OCI-LY3 (cell line): ENCODE measurements around the gene SEC14L3.
A peak's percentile ranks its signal among the peaks of the same experiment; 100 is the strongest.

ENCODE experiments used
- H2AFZ ChIP-seq: fragments of 200-600, 300-600 bp; shearing (Covaris generic); 2 replicates; pipeline ENCODE4 v1.6.0; 2014; ENCODE audit warnings: antibody characterized with exemption, low read depth, low read length
- H3K27ac ChIP-seq: fragments of 200-600, 300-600 bp; sonication (generic); 2 replicates; pipeline ENCODE4 v1.5.1; 2014; ENCODE audit warnings: mild to moderate bottlenecking, low read length, moderate library complexity, mixed read lengths
- H3K27me3 ChIP-seq: fragments of 200-600, 300-600 bp; sonication (generic); 2 replicates; pipeline ENCODE4 v1.6.1; 2014; ENCODE audit warnings: low read depth, low read length, mixed read lengths
- H3K36me3 ChIP-seq: fragments of 200-600, 300-600 bp; sonication (generic); replicated peaks from 2 replicates; pipeline ENCODE3; 2014; ENCODE audit warnings: low read depth, low read length, mixed read lengths
- H3K4me1 ChIP-seq: fragments of 300-600, 200-600 bp; sonication (generic); 2 replicates; pipeline ENCODE4 v1.6.1; 2014; ENCODE audit warnings: low read length, mixed read lengths
- H3K4me2 ChIP-seq: fragments of 200-600, 300-600 bp; sonication (generic); 2 replicates; pipeline ENCODE4 v1.6.1; 2014; ENCODE audit warnings: low read length, mixed read lengths
- H3K4me3 ChIP-seq: fragments of 300-600, 200-600 bp; sonication (generic); 2 replicates; pipeline ENCODE4 v1.5.1; 2014; ENCODE audit warnings: antibody characterized with exemption, mild to moderate bottlenecking, low read length, moderate library complexity
- H3K79me2 ChIP-seq: fragments of 300-600, 200-600 bp; shearing (Covaris generic); 2 replicates; pipeline ENCODE4 v1.6.1; 2014; ENCODE audit warnings: mild to moderate bottlenecking, low read length, mixed read lengths
- H3K9ac ChIP-seq: fragments of 300-600, 200-600 bp; shearing (Covaris generic); 2 replicates; pipeline ENCODE4 v1.6.0; 2014; ENCODE audit warnings: mild to moderate bottlenecking, low read length, moderate library complexity
- H3K9me3 ChIP-seq: fragments of 200-600, 300-600 bp; shearing (Covaris generic); 2 replicates; pipeline ENCODE4 v1.6.1; 2014; ENCODE audit warnings: low read length, mixed read lengths; ENCODE audit not compliant: insufficient read depth
- H4K20me1 ChIP-seq: fragments of 200-600, 300-600 bp; sonication (generic); 2 replicates; pipeline ENCODE4 v1.6.1; 2016; ENCODE audit warnings: low read length, mixed read lengths; ENCODE audit not compliant: insufficient read depth
- EZH2phosphoT487 ChIP-seq: fragments of 200-600 bp; shearing (Covaris generic); IDR thresholded peaks from 2 replicates; pipeline ENCODE4 v1.6.1; 2018; ENCODE audit warnings: antibody characterized with exemption, mixed run types, low read depth
- TF ChIP-seq, protein P1 (sequence below): fragments of 200-600, 300-600 bp; sonication (generic); IDR thresholded peaks from 2 replicates; pipeline ENCODE4 v1.5.1; 2014; ENCODE audit warnings: antibody characterized with exemption, low read length, low read depth

The SEC14L3 gene

DNA sequence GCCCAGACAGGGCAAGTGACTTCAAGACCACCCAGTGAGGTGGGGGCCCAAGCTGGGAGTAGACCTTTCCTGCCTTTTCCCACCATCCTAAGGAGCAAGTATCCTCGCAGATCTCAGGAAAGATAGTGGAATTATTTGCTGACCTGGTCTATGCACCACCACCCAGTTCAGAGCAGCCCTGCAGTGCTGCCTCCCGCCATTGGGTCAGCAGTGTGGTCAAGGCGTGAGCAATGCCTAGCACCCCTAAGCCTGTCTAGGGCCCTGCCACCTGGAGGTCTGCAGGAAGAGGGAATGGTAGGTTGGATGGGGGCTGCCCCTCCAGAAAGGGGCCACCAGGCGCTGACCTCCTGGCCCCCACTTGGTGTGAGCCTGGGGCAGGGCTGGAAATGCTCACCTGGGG lies 39.7 kb downstream of the SEC14L3 start:
- Histone ChIP-seq H3K4me2 (no peak overlapping the region), H3K4me1 (peaks cover 14% of the 10 kb centered on the region), H4K20me1 (0 out of 2 replicates have a peak, but pooled peaks cover 2% of the 10 kb centered on the region), H3K4me3 (no peak overlapping the region), H2AFZ (no peak overlapping the region), H3K27me3 (no peaks in the 10 kb centered on the region), H3K27ac (no peak overlapping the region), H3K9me3 (no peaks in the 10 kb centered on the region), H3K36me3 (peaks cover 42% of the 10 kb centered on the region), H3K9ac (no peak overlapping the region), H3K79me2 (peaks cover 2% of the 10 kb centered on the region)
- no peak for TF ChIP-seq EZH2phosphoT487
- TF ChIP-seq, protein P1, sequence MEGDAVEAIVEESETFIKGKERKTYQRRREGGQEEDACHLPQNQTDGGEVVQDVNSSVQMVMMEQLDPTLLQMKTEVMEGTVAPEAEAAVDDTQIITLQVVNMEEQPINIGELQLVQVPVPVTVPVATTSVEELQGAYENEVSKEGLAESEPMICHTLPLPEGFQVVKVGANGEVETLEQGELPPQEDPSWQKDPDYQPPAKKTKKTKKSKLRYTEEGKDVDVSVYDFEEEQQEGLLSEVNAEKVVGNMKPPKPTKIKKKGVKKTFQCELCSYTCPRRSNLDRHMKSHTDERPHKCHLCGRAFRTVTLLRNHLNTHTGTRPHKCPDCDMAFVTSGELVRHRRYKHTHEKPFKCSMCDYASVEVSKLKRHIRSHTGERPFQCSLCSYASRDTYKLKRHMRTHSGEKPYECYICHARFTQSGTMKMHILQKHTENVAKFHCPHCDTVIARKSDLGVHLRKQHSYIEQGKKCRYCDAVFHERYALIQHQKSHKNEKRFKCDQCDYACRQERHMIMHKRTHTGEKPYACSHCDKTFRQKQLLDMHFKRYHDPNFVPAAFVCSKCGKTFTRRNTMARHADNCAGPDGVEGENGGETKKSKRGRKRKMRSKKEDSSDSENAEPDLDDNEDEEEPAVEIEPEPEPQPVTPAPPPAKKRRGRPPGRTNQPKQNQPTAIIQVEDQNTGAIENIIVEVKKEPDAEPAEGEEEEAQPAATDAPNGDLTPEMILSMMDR, result no peak

DNA sequence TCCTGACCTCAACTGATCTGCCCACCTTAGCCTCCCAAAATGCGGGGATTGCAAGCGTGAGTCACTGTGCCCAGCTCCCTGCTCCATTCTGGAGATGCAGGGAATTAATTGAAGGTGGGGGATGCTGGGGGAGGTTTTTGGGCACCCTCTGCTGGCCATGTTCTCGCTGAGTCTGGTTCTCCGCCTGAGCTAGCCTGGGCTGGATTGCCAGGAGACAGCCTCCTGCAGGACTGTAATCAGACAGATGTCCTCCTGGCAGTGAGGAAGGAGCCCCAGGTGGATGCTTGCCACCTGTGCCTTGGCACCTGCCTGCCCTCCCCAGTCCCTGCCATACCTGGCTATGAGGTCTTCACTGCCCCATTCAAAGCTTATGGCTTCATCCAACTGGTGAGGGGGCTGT lies 40.9 kb downstream of the SEC14L3 start:
- H3K27me3 ChIP-seq, result no peaks in the 10 kb centered on the region
- H2AFZ ChIP-seq, result no peak overlapping the region
- TF ChIP-seq, protein P1, result peak; percentile 22
- TF ChIP-seq EZH2phosphoT487, result no peak
- H3K36me3 ChIP-seq, result peaks cover 43% of the 10 kb centered on the region
- H3K9ac ChIP-seq, result no peak overlapping the region
- peaks cover 13% of the 10 kb centered on the region for H3K79me2 ChIP-seq
- H3K4me2 ChIP-seq, result no peak overlapping the region
- no peak overlapping the region for H3K27ac ChIP-seq
- H4K20me1 ChIP-seq, result 0 out of 2 replicates have a peak, but pooled peaks cover 7% of the 10 kb centered on the region
- H3K4me1 ChIP-seq, result peaks cover 20% of the 10 kb centered on the region
- no peak overlapping the region for H3K4me3 ChIP-seq
- H3K9me3 ChIP-seq, result no peaks in the 10 kb centered on the region

DNA sequence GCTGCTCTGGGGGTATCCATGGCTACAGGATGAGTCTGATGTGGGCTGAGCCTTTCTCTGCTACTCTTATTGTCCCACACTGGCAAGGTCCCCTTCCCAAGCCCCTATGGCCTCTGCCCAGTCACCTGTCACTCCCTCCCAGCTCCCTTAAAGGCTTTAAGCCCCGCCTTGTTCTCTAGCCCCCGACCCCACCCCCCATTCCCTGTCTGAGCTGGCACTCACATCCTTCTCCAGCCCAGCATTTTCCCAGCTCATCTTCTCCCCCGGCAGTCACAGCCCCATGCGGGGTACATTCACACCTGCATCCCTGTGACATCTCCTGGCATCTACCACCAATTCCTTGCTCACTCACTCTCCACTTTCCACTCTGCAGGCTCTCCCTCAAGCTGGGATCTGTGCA lies 41.9 kb downstream of the SEC14L3 start:
- Histone ChIP-seq H3K4me2 (no peak overlapping the region), H3K27ac (no peak overlapping the region), H3K4me1 (peaks cover 12% of the 10 kb centered on the region), H3K9me3 (no peaks in the 10 kb centered on the region), H3K79me2 (peaks cover 23% of the 10 kb centered on the region), H2AFZ (no peak overlapping the region), H3K4me3 (no peak overlapping the region), H3K36me3 (peaks cover 34% of the 10 kb centered on the region), H4K20me1 (0 out of 2 replicates have a peak, but pooled peaks cover 7% of the 10 kb centered on the region), H3K27me3 (no peaks in the 10 kb centered on the region), H3K9ac (no peak overlapping the region)
- TF ChIP-seq, protein P1, result no peak
- TF ChIP-seq EZH2phosphoT487, result no peak

DNA sequence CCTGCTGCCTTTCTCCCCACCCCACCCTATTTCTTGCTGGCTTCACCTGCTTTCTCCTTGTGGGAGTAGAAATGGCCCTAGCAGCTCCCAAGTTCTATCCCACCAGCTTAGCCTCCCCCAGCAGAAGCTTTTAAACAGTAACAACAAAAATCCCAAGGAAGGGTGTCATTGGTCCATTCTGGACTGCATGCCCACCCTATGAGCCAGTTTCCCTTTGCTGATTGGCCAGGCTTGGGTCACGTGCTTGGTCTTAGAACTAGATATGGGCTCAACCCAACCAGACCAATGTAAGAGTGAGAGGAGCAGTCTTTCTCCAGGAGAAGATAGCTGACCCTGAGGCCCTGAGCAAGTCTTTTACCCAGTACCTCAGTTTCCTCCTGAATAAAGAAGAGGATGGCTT lies 43.9 kb downstream of the SEC14L3 start:
- 0 out of 2 replicates have a peak, but pooled peaks cover 7% of the 10 kb centered on the region for H4K20me1 ChIP-seq
- peaks cover 33% of the 10 kb centered on the region for H3K79me2 ChIP-seq
- peaks cover 14% of the 10 kb centered on the region for H3K4me1 ChIP-seq
- H3K36me3 ChIP-seq, result peaks cover 25% of the 10 kb centered on the region
- H3K4me3 ChIP-seq, result no peak overlapping the region
- H3K27me3 ChIP-seq, result no peaks in the 10 kb centered on the region
- H3K27ac ChIP-seq, result no peak overlapping the region
- H2AFZ ChIP-seq, result no peak overlapping the region
- H3K4me2 ChIP-seq, result no peak overlapping the region
- no peaks in the 10 kb centered on the region for H3K9me3 ChIP-seq
- H3K9ac ChIP-seq, result no peak overlapping the region
- no peak for TF ChIP-seq EZH2phosphoT487
